C4-2B (cell line): ENCODE data around the gene RIGI.

Experiments
- ZFX ChIP-seq: fragments of 450-650 bp; IDR thresholded peaks from 2 replicates; pipeline ENCODE4 v1.6.1; 2017
- TF ChIP-seq, protein P1 (sequence below): fragments of 450-650 bp; conservative IDR thresholded peaks from 2 replicates; pipeline ENCODE4 v1.5.1; 2017; ENCODE audit warnings: mild to moderate bottlenecking

DNA sequence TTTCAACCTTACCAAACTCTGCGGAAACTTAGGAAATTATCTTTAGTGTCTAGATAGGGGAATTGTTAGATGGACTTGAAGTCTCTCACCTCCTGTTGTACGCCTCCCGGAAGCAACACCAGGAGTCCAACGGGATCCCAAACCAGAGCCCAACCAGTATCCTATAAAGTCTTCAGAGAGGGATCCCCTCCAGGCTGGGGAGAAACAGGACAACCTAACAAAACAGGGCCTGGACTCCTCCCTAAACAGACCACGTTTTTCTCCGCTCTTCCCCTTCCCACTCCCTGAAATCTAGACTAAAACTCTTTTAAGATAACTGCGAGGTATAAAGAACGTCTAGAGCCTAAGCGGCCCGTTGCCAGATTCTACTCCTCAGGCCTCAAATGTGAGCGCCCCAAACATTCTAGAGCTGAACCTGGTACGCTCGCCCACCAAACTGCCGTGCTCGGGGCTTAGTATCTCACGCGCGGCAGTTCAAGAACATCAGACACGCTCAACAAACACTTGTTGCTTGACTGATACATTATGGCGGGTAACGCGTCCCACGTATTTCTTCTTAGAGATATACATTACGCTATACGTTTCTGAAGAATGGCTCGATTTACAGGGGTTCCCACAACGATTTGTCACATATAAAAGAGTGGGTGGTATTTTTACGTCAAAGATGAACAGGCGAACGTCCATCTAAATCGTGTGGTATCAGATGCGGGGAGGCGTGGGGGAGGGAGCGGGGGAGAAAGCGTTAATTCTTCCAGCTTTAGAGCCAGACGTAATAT, 25.5 kb upstream of the RIGI start:
- TF ChIP-seq, protein P1, sequence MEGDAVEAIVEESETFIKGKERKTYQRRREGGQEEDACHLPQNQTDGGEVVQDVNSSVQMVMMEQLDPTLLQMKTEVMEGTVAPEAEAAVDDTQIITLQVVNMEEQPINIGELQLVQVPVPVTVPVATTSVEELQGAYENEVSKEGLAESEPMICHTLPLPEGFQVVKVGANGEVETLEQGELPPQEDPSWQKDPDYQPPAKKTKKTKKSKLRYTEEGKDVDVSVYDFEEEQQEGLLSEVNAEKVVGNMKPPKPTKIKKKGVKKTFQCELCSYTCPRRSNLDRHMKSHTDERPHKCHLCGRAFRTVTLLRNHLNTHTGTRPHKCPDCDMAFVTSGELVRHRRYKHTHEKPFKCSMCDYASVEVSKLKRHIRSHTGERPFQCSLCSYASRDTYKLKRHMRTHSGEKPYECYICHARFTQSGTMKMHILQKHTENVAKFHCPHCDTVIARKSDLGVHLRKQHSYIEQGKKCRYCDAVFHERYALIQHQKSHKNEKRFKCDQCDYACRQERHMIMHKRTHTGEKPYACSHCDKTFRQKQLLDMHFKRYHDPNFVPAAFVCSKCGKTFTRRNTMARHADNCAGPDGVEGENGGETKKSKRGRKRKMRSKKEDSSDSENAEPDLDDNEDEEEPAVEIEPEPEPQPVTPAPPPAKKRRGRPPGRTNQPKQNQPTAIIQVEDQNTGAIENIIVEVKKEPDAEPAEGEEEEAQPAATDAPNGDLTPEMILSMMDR, result no peak
- no peak for TF ChIP-seq ZFX
